Measurements from ENCODE around the gene ADAM33. TPM values are rescaled to one million over a fixed set of nuclear protein-coding genes. Genes with fewer than 3 reads are reported as not detected.

Gene ADAM33
- total RNA-seq, 1 experiment from 2014 or later, result 0.23 TPM

DNA sequence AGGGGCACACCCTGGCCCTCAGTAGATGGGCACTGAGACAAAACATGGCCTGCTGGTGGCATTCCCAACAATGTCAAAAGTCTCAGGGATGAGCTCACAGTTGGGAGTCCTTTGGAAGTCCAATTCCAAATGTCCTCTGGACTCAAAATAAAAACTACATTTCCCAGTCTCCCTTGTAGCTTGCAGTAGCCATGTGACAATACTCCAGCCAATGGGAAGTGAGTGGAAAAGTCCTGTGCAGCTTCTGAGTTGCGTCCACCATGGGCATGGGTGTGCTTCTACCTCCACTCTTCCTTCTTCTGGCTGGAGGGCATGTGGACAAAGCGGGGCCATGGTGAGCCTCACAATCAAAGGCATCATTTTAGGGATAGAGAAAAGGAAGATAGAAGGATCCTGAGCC, 5.8 kb upstream of the ADAM33 start:
- Histone ChIP-seq H3K9me3 (no peaks in the 10 kb centered on the region), H3K36me3 (ENCODE audit: control insufficient read depth, insufficient read depth, low read length) (no peaks in the 10 kb centered on the region), H3K4me1 (no peaks in the 10 kb centered on the region), H3K4me3 (ENCODE audit: low read depth, low read length) (no peak overlapping the region), H3K27me3 (replicated peaks; ENCODE audit: control insufficient read depth, insufficient read depth, low read length) (no peaks in the 10 kb centered on the region)
- no peak overlapping the region for H3K27ac Mint-ChIP-seq (ENCODE audit: unreplicated experiment)
- H3K27me3 Mint-ChIP-seq (ENCODE audit: insufficient read depth, unreplicated experiment), result no peaks in the 10 kb centered on the region
- CTCF ChIA-PET, result interaction anchor here (0.7 to 2.8 kb wide), 3 partner anchors 10 to 94 kb away, joined by 4 to 11 read pairs (median 4); partner anchors contain the start of gene SPEF1
- intact Hi-C loops (cut with micrococcal nuclease; ENCODE audit: unreplicated experiment), result no loop called here
- TF ChIP-seq, protein P1, sequence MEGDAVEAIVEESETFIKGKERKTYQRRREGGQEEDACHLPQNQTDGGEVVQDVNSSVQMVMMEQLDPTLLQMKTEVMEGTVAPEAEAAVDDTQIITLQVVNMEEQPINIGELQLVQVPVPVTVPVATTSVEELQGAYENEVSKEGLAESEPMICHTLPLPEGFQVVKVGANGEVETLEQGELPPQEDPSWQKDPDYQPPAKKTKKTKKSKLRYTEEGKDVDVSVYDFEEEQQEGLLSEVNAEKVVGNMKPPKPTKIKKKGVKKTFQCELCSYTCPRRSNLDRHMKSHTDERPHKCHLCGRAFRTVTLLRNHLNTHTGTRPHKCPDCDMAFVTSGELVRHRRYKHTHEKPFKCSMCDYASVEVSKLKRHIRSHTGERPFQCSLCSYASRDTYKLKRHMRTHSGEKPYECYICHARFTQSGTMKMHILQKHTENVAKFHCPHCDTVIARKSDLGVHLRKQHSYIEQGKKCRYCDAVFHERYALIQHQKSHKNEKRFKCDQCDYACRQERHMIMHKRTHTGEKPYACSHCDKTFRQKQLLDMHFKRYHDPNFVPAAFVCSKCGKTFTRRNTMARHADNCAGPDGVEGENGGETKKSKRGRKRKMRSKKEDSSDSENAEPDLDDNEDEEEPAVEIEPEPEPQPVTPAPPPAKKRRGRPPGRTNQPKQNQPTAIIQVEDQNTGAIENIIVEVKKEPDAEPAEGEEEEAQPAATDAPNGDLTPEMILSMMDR (IDR thresholded peaks at IDR 0.05; ENCODE audit: insufficient read depth in 1 of 2, low read depth in 1 of 2, low read length in 1 of 2, severe bottlenecking in 1 of 2, unreplicated experiment in 1 of 2), result no peak
- no peaks in the 10 kb centered on the region for H3K9me3 Mint-ChIP-seq (ENCODE audit: unreplicated experiment)
- H3K36me3 Mint-ChIP-seq (ENCODE audit: insufficient read depth, unreplicated experiment), result no peaks in the 10 kb centered on the region
- DNase-seq, result peak in 1 of 2 experiments; percentile 45
- BruUV-seq (replicated peaks), result no TSS peak
- H3K4me3 Mint-ChIP-seq (ENCODE audit: unreplicated experiment), result no peak overlapping the region
- POLR2A ChIA-PET, result interaction anchor here (0.7 kb wide), 1 partner anchor 80 kb away, joined by 6 read pairs; the partner anchor contains the start of gene ADISSP
- H3K4me1 Mint-ChIP-seq (ENCODE audit: low read depth, unreplicated experiment), result peaks cover 7% of the 10 kb centered on the region

DNA sequence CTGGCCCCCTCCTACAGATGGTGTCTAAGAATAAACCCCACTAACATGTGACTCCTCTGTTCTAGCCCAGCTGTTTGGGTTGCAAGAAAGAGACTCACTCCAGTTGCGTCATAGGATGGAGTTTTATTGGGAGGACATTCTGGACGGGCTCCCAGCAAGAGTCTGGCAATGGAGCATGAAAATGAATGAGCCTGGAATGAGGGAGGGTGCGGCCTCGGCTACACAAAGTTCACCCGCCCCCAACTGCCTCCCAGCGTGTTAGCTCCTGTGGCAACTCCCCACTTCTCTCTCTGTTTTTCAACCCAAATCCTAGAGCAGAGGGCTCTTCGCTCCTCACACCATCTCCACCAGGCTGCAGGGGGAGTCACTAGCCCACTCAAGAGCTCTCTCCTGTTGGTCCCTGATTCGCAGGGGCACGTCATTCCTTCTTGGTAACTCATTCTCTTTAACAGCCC, 5.1 kb upstream of the ADAM33 start:
- Mint-ChIP-seq H3K9me3 (ENCODE audit: unreplicated experiment) (no peaks in the 10 kb centered on the region), H3K4me3 (ENCODE audit: unreplicated experiment) (no peak overlapping the region), H3K27ac (ENCODE audit: unreplicated experiment) (no peak overlapping the region), H3K36me3 (ENCODE audit: insufficient read depth, unreplicated experiment) (no peaks in the 10 kb centered on the region), H3K4me1 (ENCODE audit: low read depth, unreplicated experiment) (peaks cover 7% of the 10 kb centered on the region), H3K27me3 (ENCODE audit: insufficient read depth, unreplicated experiment) (no peaks in the 10 kb centered on the region)
- ChIA-PET POLR2A (interaction anchor here (0.7 kb wide), 1 partner anchor 81 kb away, joined by 6 read pairs; the partner anchor contains the start of gene ADISSP), CTCF (interaction anchor here (0.7 to 2.8 kb wide), 3 partner anchors 10 to 81 kb away, joined by 3 to 11 read pairs (median 4); partner anchors contain the start of gene ADISSP)
- Histone ChIP-seq H3K4me1 (no peaks in the 10 kb centered on the region), H3K27me3 (replicated peaks; ENCODE audit: control insufficient read depth, insufficient read depth, low read length) (no peaks in the 10 kb centered on the region), H3K36me3 (ENCODE audit: control insufficient read depth, insufficient read depth, low read length) (no peaks in the 10 kb centered on the region), H3K9me3 (no peaks in the 10 kb centered on the region), H3K4me3 (ENCODE audit: low read depth, low read length) (no peak overlapping the region)
- TF ChIP-seq, protein P1 (IDR thresholded peaks at IDR 0.05; ENCODE audit: insufficient read depth in 1 of 2, low read depth in 1 of 2, low read length in 1 of 2, severe bottlenecking in 1 of 2, unreplicated experiment in 1 of 2), result no peak
- DNase-seq, result no peak
- no TSS peak for BruUV-seq (replicated peaks)
- intact Hi-C loops (cut with micrococcal nuclease; ENCODE audit: unreplicated experiment), result no loop called here

GRCh38 chr20:3686421-3686820, 4.6 kb upstream of the ADAM33 start:
- no peaks in the 10 kb centered on the region for H3K9me3 Mint-ChIP-seq (ENCODE audit: unreplicated experiment)
- no peaks in the 10 kb centered on the region for H3K9me3 ChIP-seq
- H3K4me1 Mint-ChIP-seq (ENCODE audit: low read depth, unreplicated experiment), result peaks cover 7% of the 10 kb centered on the region
- no peaks in the 10 kb centered on the region for H3K27me3 Mint-ChIP-seq (ENCODE audit: insufficient read depth, unreplicated experiment)
- no peak for DNase-seq
- ChIA-PET POLR2A (no interaction called here), CTCF (interaction anchor here (0.9 to 2.8 kb wide), 2 partner anchors 9 to 82 kb away, joined by 3 to 11 read pairs; partner anchors contain the start of gene ADISSP)
- no peak overlapping the region for H3K4me3 Mint-ChIP-seq (ENCODE audit: unreplicated experiment)
- no peak overlapping the region for H3K27ac Mint-ChIP-seq (ENCODE audit: unreplicated experiment)
- TF ChIP-seq, protein P1 (IDR thresholded peaks at IDR 0.05; ENCODE audit: insufficient read depth in 1 of 2, low read depth in 1 of 2, low read length in 1 of 2, severe bottlenecking in 1 of 2, unreplicated experiment in 1 of 2), result no peak
- H3K27me3 ChIP-seq (replicated peaks; ENCODE audit: control insufficient read depth, insufficient read depth, low read length), result no peaks in the 10 kb centered on the region
- H3K36me3 Mint-ChIP-seq (ENCODE audit: insufficient read depth, unreplicated experiment), result no peaks in the 10 kb centered on the region
- H3K4me3 ChIP-seq (ENCODE audit: low read depth, low read length), result no peak overlapping the region
- H3K36me3 ChIP-seq (ENCODE audit: control insufficient read depth, insufficient read depth, low read length), result no peaks in the 10 kb centered on the region
- H3K4me1 ChIP-seq, result no peaks in the 10 kb centered on the region
- BruUV-seq (replicated peaks), result no TSS peak
- intact Hi-C loops (cut with micrococcal nuclease; ENCODE audit: unreplicated experiment), result no loop called here
